H9 (cell line): ENCODE measurements around the gene RERE. TPM values are rescaled to one million over a fixed set of nuclear protein-coding genes. Genes with fewer than 3 reads are reported as not detected.

ENCODE experiments used
- DNase-seq: peaks from one replicate; pipeline ENCODE4 v3.0.0-alpha.2; 2017
- H2AFZ ChIP-seq: one replicate; pipeline ENCODE4 v1.6.1; 2013; ENCODE audit warnings: mild to moderate bottlenecking, low read length, control low read depth, moderate library complexity
- H2AK5ac ChIP-seq: 2 replicates; pipeline ENCODE4 v1.6.1; 2013; ENCODE audit warnings: low read length, control low read depth, mixed read lengths; ENCODE audit not compliant: insufficient read length
- H2BK120ac ChIP-seq: one replicate; pipeline ENCODE4 v1.6.1; 2013; ENCODE audit warnings: low read depth, mild to moderate bottlenecking, low read length, control low read depth, inconsistent platforms; ENCODE audit not compliant: poor library complexity, severe bottlenecking
- H2BK12ac ChIP-seq: 2 replicates; pipeline ENCODE4 v1.6.1; 2013; ENCODE audit warnings: low read length, control low read depth, mixed read lengths, low read depth; ENCODE audit not compliant: insufficient read length
- H2BK15ac ChIP-seq: 2 replicates; pipeline ENCODE4 v1.6.1; 2013; ENCODE audit warnings: low read depth, low read length, control low read depth
- H2BK20ac ChIP-seq: one replicate; pipeline ENCODE4 v1.6.1; 2013; ENCODE audit warnings: low read depth, mild to moderate bottlenecking, low read length, control low read depth, inconsistent platforms; ENCODE audit not compliant: poor library complexity, severe bottlenecking
- H2BK5ac ChIP-seq: 2 replicates; pipeline ENCODE4 v1.6.1; 2013; ENCODE audit warnings: low read length, control low read depth, mixed read lengths; ENCODE audit not compliant: insufficient read length
- H3K14ac ChIP-seq: 2 replicates; pipeline ENCODE4 v1.6.1; 2013; ENCODE audit warnings: low read length, control low read depth; ENCODE audit not compliant: insufficient read depth
- H3K18ac ChIP-seq: 2 replicates; pipeline ENCODE4 v1.6.1; 2013; ENCODE audit warnings: low read depth, mild to moderate bottlenecking, mixed read lengths, low read length, control low read depth; ENCODE audit not compliant: insufficient read length
- H3K23ac ChIP-seq: 2 replicates; pipeline ENCODE4 v1.6.1; 2013; ENCODE audit warnings: low read length, control low read depth, mixed read lengths, low read depth; ENCODE audit not compliant: insufficient read length
- H3K23me2 ChIP-seq: 2 replicates; pipeline ENCODE4 v1.6.1; 2013; ENCODE audit warnings: low read depth, mild to moderate bottlenecking, mixed read lengths, low read length, control low read depth; ENCODE audit not compliant: insufficient read length, poor library complexity, severe bottlenecking
- H3K27ac ChIP-seq: 2 replicates; pipeline ENCODE4 v1.5.1; 2013; ENCODE audit warnings: low read length, control low read depth, mixed read lengths, low read depth; ENCODE audit not compliant: insufficient read length
- H3K27me3 ChIP-seq: 2 replicates; pipeline ENCODE4 v1.6.1; 2013; ENCODE audit warnings: low read length, control low read depth, inconsistent platforms; ENCODE audit not compliant: insufficient read depth
- H3K4ac ChIP-seq: 2 replicates; pipeline ENCODE4 v1.6.1; 2013; ENCODE audit warnings: low read depth, mild to moderate bottlenecking, control low read depth, inconsistent platforms, low read length, moderate library complexity
- H3K4me1 ChIP-seq: 2 replicates; pipeline ENCODE4 v1.6.1; 2013; ENCODE audit warnings: low read length, control low read depth, inconsistent platforms; ENCODE audit not compliant: insufficient read depth
- H3K4me2 ChIP-seq: 2 replicates; pipeline ENCODE4 v1.6.1; 2013; ENCODE audit warnings: low read length, control low read depth, mixed read lengths; ENCODE audit not compliant: insufficient read length, insufficient read depth
- H3K56ac ChIP-seq: 2 replicates; pipeline ENCODE4 v1.6.1; 2013; ENCODE audit warnings: low read depth, mild to moderate bottlenecking, mixed read lengths, low read length, control low read depth; ENCODE audit not compliant: insufficient read length
- H3K79me1 ChIP-seq: 2 replicates; pipeline ENCODE4 v1.6.1; 2013; ENCODE audit warnings: low read depth, mild to moderate bottlenecking, moderate library complexity, low read length, control low read depth, inconsistent platforms; ENCODE audit not compliant: insufficient read depth, poor library complexity, severe bottlenecking
- H3K79me2 ChIP-seq: 2 replicates; pipeline ENCODE4 v1.6.1; 2013; ENCODE audit warnings: low read length, control low read depth, inconsistent platforms; ENCODE audit not compliant: insufficient read depth
- H3K9ac ChIP-seq: 2 replicates; pipeline ENCODE4 v1.6.1; 2013; ENCODE audit warnings: low read length, control low read depth, mixed read lengths; ENCODE audit not compliant: insufficient read length; ENCODE audit errors: extremely low read depth
- H3K9me3 ChIP-seq: one replicate; pipeline ENCODE4 v1.6.1; 2013; ENCODE audit warnings: low read depth, low read length, inconsistent platforms; ENCODE audit not compliant: control insufficient read depth
- H3T11ph ChIP-seq: one replicate; pipeline ENCODE4 v1.6.1; 2013; ENCODE audit warnings: mild to moderate bottlenecking, low read length, control low read depth, inconsistent platforms
- H4K20me1 ChIP-seq: one replicate; pipeline ENCODE4 v1.6.1; 2013; ENCODE audit not compliant: control insufficient read depth, insufficient read length, insufficient read depth
- H4K5ac ChIP-seq: 2 replicates; pipeline ENCODE4 v1.6.1; 2013; ENCODE audit warnings: low read depth, mild to moderate bottlenecking, mixed read lengths, low read length, control low read depth; ENCODE audit not compliant: insufficient read length
- H4K8ac ChIP-seq: replicated peaks from 2 replicates; pipeline ENCODE4 v1.6.1; 2013; ENCODE audit warnings: low read length, control low read depth, mixed read lengths, low read depth; ENCODE audit not compliant: insufficient read length
- H4K91ac ChIP-seq: 2 replicates; pipeline ENCODE4 v1.6.1; 2013; ENCODE audit warnings: low read depth, mild to moderate bottlenecking, moderate library complexity, mixed read lengths, low read length, control low read depth; ENCODE audit not compliant: insufficient read length
- H3K27ac Mint-ChIP-seq, 3 experiments: 2 replicates in 2 of 3; 3 replicates in 1 of 3; pipeline ENCODE4 v1.8.0; 2020 to 2021; ENCODE audit warnings: mixed read lengths in 3 of 3, mild to moderate bottlenecking in 1 of 3, moderate library complexity in 1 of 3
- H3K27me3 Mint-ChIP-seq: 2 replicates; pipeline ENCODE4 v1.8.0; 2021; ENCODE audit warnings: low read depth, mild to moderate bottlenecking, moderate library complexity, mixed read lengths
- H3K36me3 Mint-ChIP-seq, 3 experiments: 2 replicates in 2 of 3; 3 replicates in 1 of 3; pipeline ENCODE4 v1.8.0; 2020 to 2021; ENCODE audit warnings: low read depth in 3 of 3, mixed read lengths in 3 of 3; ENCODE audit not compliant: insufficient read depth in 1 of 3
- H3K4me1 Mint-ChIP-seq, 2 experiments: 2 replicates each; pipeline ENCODE4 v1.8.0; 2020; ENCODE audit warnings: mixed read lengths in 2 of 2
- H3K4me3 Mint-ChIP-seq, 2 experiments: 2 replicates in 1 of 2; 3 replicates in 1 of 2; pipeline ENCODE4 v1.8.0; 2020 to 2021; ENCODE audit warnings: mild to moderate bottlenecking in 2 of 2, mixed read lengths in 2 of 2, moderate library complexity in 1 of 2
- H3K9me3 Mint-ChIP-seq, 2 experiments: 2 replicates in 1 of 2; 3 replicates in 1 of 2; pipeline ENCODE4 v1.8.0; 2020; ENCODE audit warnings: mild to moderate bottlenecking in 2 of 2, mixed read lengths in 2 of 2, moderate library complexity in 1 of 2
- WGBS: extraction: QIAGEN DNeasy Blood & Tissue Kit; methylation state at CpG from one replicate; pipeline ENCODE4 v1.1.7; 2013; ENCODE audit warnings: missing lambda C conversion rate, low lambda C conversion rate, mixed read lengths; ENCODE audit not compliant: insufficient read length; ENCODE audit errors: extremely low coverage; 5-methylcytosine and 5-hydroxymethylcytosine counted together
- total RNA-seq: library from RNA; stranded (reverse); gene quantifications from 2 replicates; pipeline ENCODE4 v1.2.1, GENCODE V29; 2021
- TF ChIP-seq, protein P1 (sequence below): fragments of 200-600 bp; sonication (generic); conservative IDR thresholded peaks from 3 replicates; pipeline ENCODE4 v1.8.0; 2021; ENCODE audit warnings: antibody characterized with exemption, mild to moderate bottlenecking

The RERE gene
- total RNA-seq, 1 experiment from 2014 or later = 103 TPM

DNA sequence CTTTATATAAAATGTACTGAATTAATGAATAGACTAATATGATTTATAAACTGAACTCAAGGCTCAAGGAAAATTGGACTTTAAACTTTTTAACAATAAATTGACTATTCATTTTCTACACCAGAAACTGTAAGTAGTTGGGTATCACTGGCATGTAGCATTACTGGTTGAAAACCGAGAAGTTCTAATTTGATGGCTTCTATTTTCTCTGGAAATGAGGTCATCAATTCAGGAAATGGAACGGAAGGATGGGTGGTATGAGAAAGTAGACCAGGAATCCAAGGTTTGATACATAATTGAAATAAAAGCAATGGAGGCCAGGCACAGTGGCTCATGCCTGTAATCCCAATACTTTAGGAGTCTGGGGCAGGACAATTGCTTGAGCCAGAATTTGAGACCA, 50.4 kb downstream of the RERE start:
- H4K20me1 ChIP-seq = no peaks in the 10 kb centered on the region
- peaks cover 0 to 2% (median 0%) of the 10 kb centered on the region in 3 experiments; a peak in 2 of 7 replicates for H3K36me3 Mint-ChIP-seq
- no peak overlapping the region for H4K91ac ChIP-seq
- no peak overlapping the region for H2BK5ac ChIP-seq
- no peak overlapping the region for H2BK12ac ChIP-seq
- H3K4me1 ChIP-seq = peaks cover 5% of the 10 kb centered on the region; the same call in 1 of the 2 replicates
- H3K4me1 Mint-ChIP-seq = peaks cover 20 to 22% of the 10 kb centered on the region in 2 experiments
- H3K79me1 ChIP-seq = peaks cover 9% of the 10 kb centered on the region
- H3K4ac ChIP-seq = no peak overlapping the region
- H3K27ac Mint-ChIP-seq = no peak overlapping the region
- H3K14ac ChIP-seq = no peak overlapping the region
- no peaks in the 10 kb centered on the region for H3K27me3 ChIP-seq
- no peaks in the 10 kb centered on the region for H3K23me2 ChIP-seq
- H3K56ac ChIP-seq = no peak overlapping the region
- TF ChIP-seq, protein P1, sequence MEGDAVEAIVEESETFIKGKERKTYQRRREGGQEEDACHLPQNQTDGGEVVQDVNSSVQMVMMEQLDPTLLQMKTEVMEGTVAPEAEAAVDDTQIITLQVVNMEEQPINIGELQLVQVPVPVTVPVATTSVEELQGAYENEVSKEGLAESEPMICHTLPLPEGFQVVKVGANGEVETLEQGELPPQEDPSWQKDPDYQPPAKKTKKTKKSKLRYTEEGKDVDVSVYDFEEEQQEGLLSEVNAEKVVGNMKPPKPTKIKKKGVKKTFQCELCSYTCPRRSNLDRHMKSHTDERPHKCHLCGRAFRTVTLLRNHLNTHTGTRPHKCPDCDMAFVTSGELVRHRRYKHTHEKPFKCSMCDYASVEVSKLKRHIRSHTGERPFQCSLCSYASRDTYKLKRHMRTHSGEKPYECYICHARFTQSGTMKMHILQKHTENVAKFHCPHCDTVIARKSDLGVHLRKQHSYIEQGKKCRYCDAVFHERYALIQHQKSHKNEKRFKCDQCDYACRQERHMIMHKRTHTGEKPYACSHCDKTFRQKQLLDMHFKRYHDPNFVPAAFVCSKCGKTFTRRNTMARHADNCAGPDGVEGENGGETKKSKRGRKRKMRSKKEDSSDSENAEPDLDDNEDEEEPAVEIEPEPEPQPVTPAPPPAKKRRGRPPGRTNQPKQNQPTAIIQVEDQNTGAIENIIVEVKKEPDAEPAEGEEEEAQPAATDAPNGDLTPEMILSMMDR = no peak
- no peak for DNase-seq
- no peak overlapping the region for H2BK15ac ChIP-seq
- H3K79me2 ChIP-seq = no peaks in the 10 kb centered on the region; the same call in 1 of the 2 replicates
- H2BK120ac ChIP-seq = no peak overlapping the region
- H2AFZ ChIP-seq = no peak overlapping the region
- no peak overlapping the region for H3K23ac ChIP-seq
- H2BK20ac ChIP-seq = no peak overlapping the region
- H3K27ac ChIP-seq = no peak overlapping the region
- no peak overlapping the region for H4K5ac ChIP-seq
- no peak overlapping the region for H4K8ac ChIP-seq
- H3K18ac ChIP-seq = no peak overlapping the region
- no peak overlapping the region for H3K4me2 ChIP-seq
- H3K27me3 Mint-ChIP-seq = no peaks in the 10 kb centered on the region
- no peaks in the 10 kb centered on the region for H3K9me3 Mint-ChIP-seq
- no peak overlapping the region for H3K4me3 Mint-ChIP-seq
- no peak overlapping the region for H3T11ph ChIP-seq
- H3K9ac ChIP-seq = no peak overlapping the region
- no peak overlapping the region for H2AK5ac ChIP-seq
- WGBS = no CpG with 5 or more reads among the region's 2 CpGs
- H3K9me3 ChIP-seq = no peaks in the 10 kb centered on the region
